ENCODE data around the gene ACTL9.

DNA sequence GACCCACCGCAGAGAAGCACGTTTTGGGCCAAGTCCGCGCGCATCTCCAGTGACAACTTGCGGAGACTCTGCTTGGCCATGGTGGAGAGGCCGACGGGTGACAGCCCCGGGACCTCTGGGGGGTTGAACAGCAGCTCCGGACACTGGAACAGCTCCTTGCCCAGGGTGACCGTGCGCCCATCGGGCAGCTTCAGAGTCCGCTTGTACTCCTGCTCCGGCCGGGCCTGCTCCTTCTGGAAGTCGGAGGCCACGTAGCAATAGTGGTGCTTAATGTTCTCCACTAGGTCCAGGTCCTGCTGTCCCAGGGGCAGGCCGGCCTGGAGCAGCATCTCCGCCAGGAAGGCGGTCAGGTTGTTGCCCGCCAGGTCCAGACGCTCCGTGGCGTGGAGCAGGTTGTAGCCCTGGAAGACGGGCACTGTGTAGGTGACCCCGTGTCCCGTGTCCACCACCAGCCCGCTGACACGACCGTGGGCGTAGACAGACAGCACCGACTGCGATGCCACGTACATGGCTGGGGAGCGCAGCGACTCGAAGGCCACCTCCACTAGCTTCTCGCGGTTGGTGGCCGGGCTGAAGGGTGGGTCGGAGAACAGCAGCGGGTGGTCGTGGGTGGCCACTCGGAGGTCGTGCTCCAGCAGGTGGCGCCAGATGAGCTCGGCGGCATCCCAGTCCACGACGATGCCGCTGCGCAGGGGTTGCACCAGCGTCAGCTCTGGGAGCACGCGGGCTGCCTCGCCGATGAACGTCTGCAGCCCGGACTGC is 743 bp downstream of the ACTL9 start:
- TF ChIP-seq, protein P1, sequence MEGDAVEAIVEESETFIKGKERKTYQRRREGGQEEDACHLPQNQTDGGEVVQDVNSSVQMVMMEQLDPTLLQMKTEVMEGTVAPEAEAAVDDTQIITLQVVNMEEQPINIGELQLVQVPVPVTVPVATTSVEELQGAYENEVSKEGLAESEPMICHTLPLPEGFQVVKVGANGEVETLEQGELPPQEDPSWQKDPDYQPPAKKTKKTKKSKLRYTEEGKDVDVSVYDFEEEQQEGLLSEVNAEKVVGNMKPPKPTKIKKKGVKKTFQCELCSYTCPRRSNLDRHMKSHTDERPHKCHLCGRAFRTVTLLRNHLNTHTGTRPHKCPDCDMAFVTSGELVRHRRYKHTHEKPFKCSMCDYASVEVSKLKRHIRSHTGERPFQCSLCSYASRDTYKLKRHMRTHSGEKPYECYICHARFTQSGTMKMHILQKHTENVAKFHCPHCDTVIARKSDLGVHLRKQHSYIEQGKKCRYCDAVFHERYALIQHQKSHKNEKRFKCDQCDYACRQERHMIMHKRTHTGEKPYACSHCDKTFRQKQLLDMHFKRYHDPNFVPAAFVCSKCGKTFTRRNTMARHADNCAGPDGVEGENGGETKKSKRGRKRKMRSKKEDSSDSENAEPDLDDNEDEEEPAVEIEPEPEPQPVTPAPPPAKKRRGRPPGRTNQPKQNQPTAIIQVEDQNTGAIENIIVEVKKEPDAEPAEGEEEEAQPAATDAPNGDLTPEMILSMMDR (IDR thresholded peaks at IDR 0.05; ENCODE audit: insufficient read depth, low read length): no peak
- TF ChIP-seq GABPA (IDR thresholded peaks at IDR 0.05; ENCODE audit: low read depth): no peak
- no peak for TF ChIP-seq POLR2AphosphoS5 (IDR thresholded peaks at IDR 0.05; ENCODE audit: low read depth)
- TF ChIP-seq, protein P2, sequence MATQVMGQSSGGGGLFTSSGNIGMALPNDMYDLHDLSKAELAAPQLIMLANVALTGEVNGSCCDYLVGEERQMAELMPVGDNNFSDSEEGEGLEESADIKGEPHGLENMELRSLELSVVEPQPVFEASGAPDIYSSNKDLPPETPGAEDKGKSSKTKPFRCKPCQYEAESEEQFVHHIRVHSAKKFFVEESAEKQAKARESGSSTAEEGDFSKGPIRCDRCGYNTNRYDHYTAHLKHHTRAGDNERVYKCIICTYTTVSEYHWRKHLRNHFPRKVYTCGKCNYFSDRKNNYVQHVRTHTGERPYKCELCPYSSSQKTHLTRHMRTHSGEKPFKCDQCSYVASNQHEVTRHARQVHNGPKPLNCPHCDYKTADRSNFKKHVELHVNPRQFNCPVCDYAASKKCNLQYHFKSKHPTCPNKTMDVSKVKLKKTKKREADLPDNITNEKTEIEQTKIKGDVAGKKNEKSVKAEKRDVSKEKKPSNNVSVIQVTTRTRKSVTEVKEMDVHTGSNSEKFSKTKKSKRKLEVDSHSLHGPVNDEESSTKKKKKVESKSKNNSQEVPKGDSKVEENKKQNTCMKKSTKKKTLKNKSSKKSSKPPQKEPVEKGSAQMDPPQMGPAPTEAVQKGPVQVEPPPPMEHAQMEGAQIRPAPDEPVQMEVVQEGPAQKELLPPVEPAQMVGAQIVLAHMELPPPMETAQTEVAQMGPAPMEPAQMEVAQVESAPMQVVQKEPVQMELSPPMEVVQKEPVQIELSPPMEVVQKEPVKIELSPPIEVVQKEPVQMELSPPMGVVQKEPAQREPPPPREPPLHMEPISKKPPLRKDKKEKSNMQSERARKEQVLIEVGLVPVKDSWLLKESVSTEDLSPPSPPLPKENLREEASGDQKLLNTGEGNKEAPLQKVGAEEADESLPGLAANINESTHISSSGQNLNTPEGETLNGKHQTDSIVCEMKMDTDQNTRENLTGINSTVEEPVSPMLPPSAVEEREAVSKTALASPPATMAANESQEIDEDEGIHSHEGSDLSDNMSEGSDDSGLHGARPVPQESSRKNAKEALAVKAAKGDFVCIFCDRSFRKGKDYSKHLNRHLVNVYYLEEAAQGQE (IDR thresholded peaks at IDR 0.05; ENCODE audit: insufficient replicate concordance, low read depth): no peak

Data from HL-60 (cell line).